PC-9 (cell line): ENCODE results near the gene SIX1. TPM values are rescaled to one million over a fixed set of nuclear protein-coding genes. Genes with fewer than 3 reads are reported as not detected.
A peak's percentile ranks its signal among the peaks of the same experiment; 100 is the strongest.

Source experiments
- Bru-seq: library from RNA; stranded (reverse); fragments of 400-500 nt; gene quantifications from one replicate; lab custom pipeline; 2021; lab: Mats Ljungman, UMichigan
- BruChase-seq, 2 experiments: library from RNA; stranded (reverse); fragments of 400-500 nt; gene quantifications; one replicate each; lab custom pipeline; 2021; lab: Mats Ljungman, UMichigan
- BruUV-seq: library from RNA; stranded (reverse); fragments of 400-500 nt; replicated peaks from 2 replicates; lab custom pipeline; 2021; lab: Mats Ljungman, UMichigan
- CTCF ChIA-PET: fragments of 300-600 bp; sonication (Branson Sonifier 250); formaldehyde crosslinking; loops from one replicate; lab custom pipeline; 2022; ENCODE audit warnings: antibody characterized with exemption; lab: Charles Lee
- POLR2A ChIA-PET: fragments of 300-600 bp; sonication (Branson Sonifier 250); formaldehyde crosslinking; loops from one replicate; lab custom pipeline; 2022; ENCODE audit warnings: antibody characterized with exemption; ENCODE audit not compliant: unreplicated experiment; lab: Charles Lee
- DNase-seq, 2 experiments: peaks; one replicate each; pipeline versions ENCODE4 v3.0.0 to v3.0.0-alpha.2; 2015 to 2022; ENCODE audit warnings: mixed read lengths in 1 of 2
- H2AFZ ChIP-seq: fragments of 200-600 bp; sonication (generic); 2 replicates; pipeline ENCODE4 v1.8.1; 2017; ENCODE audit warnings: antibody characterized with exemption
- H3F3A ChIP-seq: fragments of 200-600 bp; sonication (generic); 2 replicates; pipeline ENCODE4 v1.8.1; 2017; ENCODE audit warnings: antibody characterized with exemption, mild to moderate bottlenecking, low read depth; ENCODE audit not compliant: insufficient read depth
- H3K27ac ChIP-seq: fragments of 200-600 bp; sonication (generic); 2 replicates; pipeline ENCODE4 v1.6.1; 2016; ENCODE audit warnings: mixed run types
- H3K27me3 ChIP-seq: fragments of 200-600 bp; sonication (generic); 2 replicates; pipeline ENCODE4 v1.6.1; 2016; ENCODE audit warnings: low read depth, mixed run types; ENCODE audit not compliant: insufficient read depth
- H3K36me3 ChIP-seq: fragments of 200-600 bp; sonication (generic); 2 replicates; pipeline ENCODE4 v1.6.1; 2016; ENCODE audit warnings: low read depth, mixed run types
- H3K4me1 ChIP-seq: fragments of 200-600 bp; sonication (generic); replicated peaks from 2 replicates; pipeline ENCODE4 v1.6.1; 2016; ENCODE audit warnings: mixed run types; ENCODE audit not compliant: insufficient read depth
- H3K4me2 ChIP-seq: fragments of 200-600 bp; sonication (generic); 2 replicates; pipeline ENCODE4 v1.6.1; 2017; ENCODE audit warnings: mixed run types
- H3K4me3 ChIP-seq: fragments of 200-600 bp; sonication (generic); 2 replicates; pipeline ENCODE4 v1.6.1; 2016; ENCODE audit warnings: mixed run types
- H3K79me2 ChIP-seq: fragments of 200-600 bp; sonication (generic); 2 replicates; pipeline ENCODE4 v1.6.1; 2017; ENCODE audit warnings: low read depth, mixed run types
- H3K9me2 ChIP-seq: fragments of 200-600 bp; sonication (generic); 2 replicates; pipeline ENCODE4 v1.8.1; 2017; ENCODE audit warnings: mild to moderate bottlenecking; ENCODE audit not compliant: insufficient read depth
- H3K9me3 ChIP-seq: fragments of 200-600 bp; sonication (generic); 2 replicates; pipeline ENCODE4 v1.8.1; 2016; ENCODE audit warnings: low read depth; ENCODE audit not compliant: insufficient read depth
- H4K20me1 ChIP-seq: fragments of 200-600 bp; sonication (generic); 2 replicates; pipeline ENCODE4 v1.8.1; 2017; ENCODE audit not compliant: insufficient read depth
- EZH2 ChIP-seq: fragments of 200-600 bp; sonication (generic); IDR thresholded peaks from 2 replicates; pipeline ENCODE4 v1.8.0; 2017; ENCODE audit warnings: antibody characterized with exemption, low read depth
- intact Hi-C: fragments of 100-400 bp; cut with micrococcal nuclease; formaldehyde crosslinking; loops from one replicate; pipeline ENCODE4 v1.10.0; 2022; ENCODE audit not compliant: unreplicated experiment
- long read RNA-seq: library from polyadenylated mRNA; stranded (forward); transcript quantifications from one replicate; pipeline ENCODE4 v2.0.0, GENCODE V29; 2022
- total RNA-seq: library from RNA; stranded (reverse); gene quantifications from 2 replicates; pipeline ENCODE4 v1.2.3, GENCODE V29; 2021
- TF ChIP-seq, protein P1 (sequence below): fragments of 200-600 bp; sonication (generic); conservative IDR thresholded peaks from 2 replicates; pipeline ENCODE4 v1.6.1; 2017; ENCODE audit warnings: mixed run types, antibody characterized with exemption, mild to moderate bottlenecking, moderate library complexity

Gene SIX1
- total RNA-seq (8.1 and 9.4 TPM in 2 replicates), Bru-seq, nascent RNA (percentile 44 among the genes with signal in this experiment), BruChase-seq, experiment 1, labeled RNA remaining after a 2-hour chase (percentile 67 among the genes with signal in this experiment), BruChase-seq, experiment 2, labeled RNA remaining after a 6-hour chase (percentile 46 among the genes with signal in this experiment)
- long read RNA-seq, transcript SIX1-201 (2 exons, 3,996 nt) = major isoform, 11 of 13 reads
- long read RNA-seq, partial matches to known transcripts = 0 of 13 reads
- long read RNA-seq, other reads (novel, unspliced or antisense) = 2 of 13 reads

- H3K4me3 ChIP-seq = peak within 1 kb of the TSS; percentile 88
- H3K4me2 ChIP-seq = peak within 1 kb of the TSS; percentile 97
- H2AFZ ChIP-seq = peak within 1 kb of the TSS; percentile 97
- peaks cover 19% of the 10 kb centered on the region for H3K4me1 ChIP-seq
- no peaks in the 10 kb centered on the region for H4K20me1 ChIP-seq
- H3K79me2 ChIP-seq = peaks cover 36% of the 10 kb centered on the region
- TF ChIP-seq, protein P1, sequence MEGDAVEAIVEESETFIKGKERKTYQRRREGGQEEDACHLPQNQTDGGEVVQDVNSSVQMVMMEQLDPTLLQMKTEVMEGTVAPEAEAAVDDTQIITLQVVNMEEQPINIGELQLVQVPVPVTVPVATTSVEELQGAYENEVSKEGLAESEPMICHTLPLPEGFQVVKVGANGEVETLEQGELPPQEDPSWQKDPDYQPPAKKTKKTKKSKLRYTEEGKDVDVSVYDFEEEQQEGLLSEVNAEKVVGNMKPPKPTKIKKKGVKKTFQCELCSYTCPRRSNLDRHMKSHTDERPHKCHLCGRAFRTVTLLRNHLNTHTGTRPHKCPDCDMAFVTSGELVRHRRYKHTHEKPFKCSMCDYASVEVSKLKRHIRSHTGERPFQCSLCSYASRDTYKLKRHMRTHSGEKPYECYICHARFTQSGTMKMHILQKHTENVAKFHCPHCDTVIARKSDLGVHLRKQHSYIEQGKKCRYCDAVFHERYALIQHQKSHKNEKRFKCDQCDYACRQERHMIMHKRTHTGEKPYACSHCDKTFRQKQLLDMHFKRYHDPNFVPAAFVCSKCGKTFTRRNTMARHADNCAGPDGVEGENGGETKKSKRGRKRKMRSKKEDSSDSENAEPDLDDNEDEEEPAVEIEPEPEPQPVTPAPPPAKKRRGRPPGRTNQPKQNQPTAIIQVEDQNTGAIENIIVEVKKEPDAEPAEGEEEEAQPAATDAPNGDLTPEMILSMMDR = no peak
- no peak for TF ChIP-seq EZH2
- ChIA-PET CTCF (interaction anchor here (0.6 kb wide), 5 partner anchors 10 to 637 kb away, joined by 3 to 10 read pairs (median 4); no protein-coding TSS in a partner anchor), POLR2A (interaction anchor here (0.5 to 0.6 kb wide), 4 partner anchors 10 to 789 kb away, joined by 4 to 7 read pairs (median 6); no protein-coding TSS in a partner anchor)
- no peaks in the 10 kb centered on the region for H3K9me3 ChIP-seq
- 0 out of 2 replicates have a peak within 1 kb of the TSS, but pooled peaks have one; percentile 28 for H3K27ac ChIP-seq
- H3F3A ChIP-seq = peaks cover 7% of the 10 kb centered on the region; the same call in 1 of the 2 replicates
- DNase-seq = peak; percentile 82 to 90
- no peaks in the 10 kb centered on the region for H3K27me3 ChIP-seq
- no peaks in the 10 kb centered on the region for H3K9me2 ChIP-seq
- TSS peak; percentile 75 for BruUV-seq
- H3K36me3 ChIP-seq = no peaks in the 10 kb centered on the region
- intact Hi-C loops = loop anchor here (2.0 to 5.0 kb wide), 3 partner anchors 74 to 528 kb away; partner anchors contain the start of genes SLC38A6 and TRMT5
Observed at GRCh38 chr14:60648934-60649874, at the start of gene SIX1. SIX1 (minus strand) TSS chr14:60649477; CDS start chr14:60649189, 288 bp downstream.

- H3K27me3 ChIP-seq = no peaks in the 10 kb centered on the region
- BruUV-seq = no TSS peak
- TF ChIP-seq EZH2 = no peak
- TF ChIP-seq, protein P1 = no peak
- no peaks in the 10 kb centered on the region for H3K36me3 ChIP-seq
- no peak overlapping the region for H3K4me2 ChIP-seq
- no peaks in the 10 kb centered on the region for H3F3A ChIP-seq
- no peak overlapping the region for H3K27ac ChIP-seq
- no peak for DNase-seq
- intact Hi-C loops = no loop called here
- H3K9me3 ChIP-seq = peaks cover under 1% of the 10 kb centered on the region; the same call in 1 of the 2 replicates
- CTCF ChIA-PET = no interaction called here
- H3K79me2 ChIP-seq = no peaks in the 10 kb centered on the region
- H3K4me1 ChIP-seq = no peaks in the 10 kb centered on the region
- H2AFZ ChIP-seq = no peak overlapping the region
- no peaks in the 10 kb centered on the region for H3K9me2 ChIP-seq
- POLR2A ChIA-PET = interaction anchor here (0.7 kb wide), 1 partner anchor 41 kb away, joined by 5 read pairs; no protein-coding TSS in a partner anchor
- no peaks in the 10 kb centered on the region for H4K20me1 ChIP-seq
- H3K4me3 ChIP-seq = no peak overlapping the region
Observed at GRCh38 chr14:60695327-60695726, 46.0 kb upstream of the SIX1 start.
